GM19468 (cell line): ENCODE data around the gene CHCHD3.

ENCODE experiments used
- ATAC-seq: cut with Tn5 transposase; IDR thresholded peaks from one replicate; pipeline ENCODE4 v1.9.1; 2021; ENCODE audit warnings: mild to moderate bottlenecking, moderate library complexity, moderate number of reproducible peaks; ENCODE audit not compliant: unreplicated experiment; ENCODE audit errors: extremely low read depth

Gene CHCHD3

DNA sequence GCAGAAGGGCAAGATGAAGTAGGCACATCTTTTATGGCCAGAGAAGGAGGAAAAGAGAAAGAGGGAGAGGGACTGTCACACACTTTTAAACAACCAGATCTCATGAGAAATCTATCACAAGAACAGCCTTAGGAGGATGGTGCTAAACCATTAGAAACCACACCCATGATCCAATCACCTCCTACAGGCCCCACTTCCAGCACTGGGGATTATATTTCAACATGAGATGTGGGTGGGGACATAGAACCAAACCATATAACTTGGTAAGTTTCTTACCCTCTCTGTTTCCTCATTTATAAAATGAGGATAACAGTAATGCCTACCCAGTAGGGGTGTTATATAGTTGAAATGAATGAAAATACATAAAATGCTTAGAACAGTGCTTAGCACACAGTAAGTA, 66.0 kb downstream of the CHCHD3 start:
- ATAC-seq, result no peak

GRCh38 chr7:133011746-133012145, 70.1 kb downstream of the CHCHD3 start:
- no peak for ATAC-seq

DNA sequence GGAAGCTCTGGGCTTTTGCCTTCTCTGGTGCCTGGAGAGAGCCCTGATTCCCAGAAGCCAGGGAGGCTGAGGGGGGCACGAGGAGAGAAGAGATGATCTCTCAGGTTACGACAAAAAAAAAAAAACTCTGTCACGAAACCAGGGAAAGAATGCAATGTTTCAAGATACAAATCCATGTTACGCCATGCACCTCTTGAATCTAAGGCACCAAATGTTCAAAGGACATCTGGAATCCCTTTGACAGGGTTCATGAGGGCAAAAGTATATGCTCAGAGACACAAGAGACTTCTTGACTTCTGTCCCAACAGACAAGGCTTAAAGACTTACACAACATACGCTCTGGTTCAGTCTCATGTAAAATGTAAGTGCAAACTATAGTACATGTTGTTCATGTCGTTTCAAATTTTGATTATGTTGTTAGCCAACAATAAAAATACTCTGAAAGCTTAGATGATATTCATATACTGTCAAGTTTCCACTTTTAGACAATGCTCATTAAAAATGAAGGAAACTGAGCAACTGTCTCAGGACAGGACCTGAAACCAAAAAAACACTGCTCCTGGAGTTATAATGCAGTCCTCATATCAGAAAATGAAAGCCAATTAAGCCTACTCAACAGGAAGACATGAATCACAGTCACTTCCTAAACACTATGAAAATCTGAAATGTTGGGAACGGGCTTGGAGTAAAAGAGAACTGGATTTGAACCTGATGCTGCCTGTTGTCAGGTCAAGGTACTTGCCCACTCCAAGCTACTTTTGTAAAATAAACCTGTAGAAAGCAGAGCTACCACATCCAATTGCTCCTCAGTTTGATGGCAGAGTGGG, 72.3 kb downstream of the CHCHD3 start:
- ATAC-seq, result no peak

DNA sequence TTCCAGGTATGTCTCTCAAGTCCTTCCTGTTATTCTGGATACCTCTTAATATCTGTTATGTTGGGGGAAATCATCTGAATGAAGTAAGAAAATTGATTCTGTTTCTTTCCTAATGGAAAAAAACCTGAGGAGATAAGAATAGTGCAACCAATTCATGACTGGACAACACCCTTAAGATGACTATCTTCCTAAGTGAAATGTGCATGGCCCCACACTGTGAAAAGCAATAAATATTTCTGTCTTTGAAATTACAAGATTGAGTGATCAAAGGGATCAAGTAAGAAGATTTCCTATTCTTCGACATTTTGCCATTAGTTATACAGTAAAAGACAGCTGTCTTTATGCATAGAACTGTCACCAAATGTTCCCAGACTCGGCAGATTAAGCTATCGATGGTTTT, 73.9 kb downstream of the CHCHD3 start:
- no peak for ATAC-seq

GRCh38 chr7:133003052-133003910, 78.6 kb downstream of the CHCHD3 start:
- no peak for ATAC-seq

GRCh38 chr7:133001727-133002126, 80.2 kb downstream of the CHCHD3 start:
- no peak for ATAC-seq

- ATAC-seq, result no peak
These were observed 82.0 kb downstream of the CHCHD3 start for GRCh38 chr7:132999845-133000244.

DNA sequence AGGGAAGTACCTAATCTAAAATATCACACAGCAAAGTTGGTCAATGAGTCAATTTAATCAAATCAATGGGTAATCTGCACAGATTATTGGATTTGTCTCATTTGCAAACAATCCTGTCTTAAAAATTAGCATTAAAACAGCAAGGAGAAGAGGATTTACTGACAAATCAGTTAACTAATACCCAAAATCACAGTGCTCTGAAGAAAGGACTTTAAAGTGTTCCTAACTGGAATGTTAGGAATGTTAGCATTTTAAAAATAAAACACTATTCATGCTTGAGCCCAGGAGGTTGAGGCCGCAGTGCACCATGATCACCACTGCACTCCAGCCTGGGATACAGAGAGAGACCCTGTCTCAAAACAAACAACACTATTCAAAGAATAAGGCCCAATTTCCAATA, 83.1 kb downstream of the CHCHD3 start:
- ATAC-seq, result no peak

GRCh38 chr7:132997505-132997904, 84.4 kb downstream of the CHCHD3 start:
- no peak for ATAC-seq

DNA sequence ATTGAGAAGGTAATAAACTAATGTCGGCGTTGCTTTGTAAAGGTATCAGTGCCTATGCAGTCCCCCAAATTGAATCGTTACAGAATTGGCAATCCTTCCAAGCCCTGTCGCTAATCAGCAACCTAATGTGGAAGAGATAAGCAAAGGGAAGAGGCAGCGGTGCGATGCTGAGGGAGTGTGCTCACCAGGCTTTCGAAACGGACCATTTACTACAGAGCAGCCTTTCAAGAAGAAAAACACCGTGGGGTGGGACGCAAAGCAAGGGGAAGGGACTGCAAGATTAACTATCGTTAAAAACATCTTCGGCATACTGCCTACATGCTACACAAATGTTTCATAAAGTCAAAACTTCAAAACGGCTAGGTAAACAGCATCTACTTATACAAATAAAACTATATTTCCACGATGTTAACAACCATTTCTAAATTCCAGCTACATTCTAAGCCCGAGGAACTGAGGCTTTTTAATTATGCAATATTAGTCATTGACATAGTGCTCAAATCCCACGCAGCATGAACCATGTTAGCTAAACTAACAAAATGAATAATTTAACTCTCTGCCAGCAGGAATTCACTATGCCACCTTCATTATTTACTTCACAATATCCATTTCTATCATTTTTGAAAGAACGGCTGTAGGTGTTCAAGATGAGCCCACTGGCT, 85.2 kb downstream of the CHCHD3 start:
- no peak for ATAC-seq

DNA sequence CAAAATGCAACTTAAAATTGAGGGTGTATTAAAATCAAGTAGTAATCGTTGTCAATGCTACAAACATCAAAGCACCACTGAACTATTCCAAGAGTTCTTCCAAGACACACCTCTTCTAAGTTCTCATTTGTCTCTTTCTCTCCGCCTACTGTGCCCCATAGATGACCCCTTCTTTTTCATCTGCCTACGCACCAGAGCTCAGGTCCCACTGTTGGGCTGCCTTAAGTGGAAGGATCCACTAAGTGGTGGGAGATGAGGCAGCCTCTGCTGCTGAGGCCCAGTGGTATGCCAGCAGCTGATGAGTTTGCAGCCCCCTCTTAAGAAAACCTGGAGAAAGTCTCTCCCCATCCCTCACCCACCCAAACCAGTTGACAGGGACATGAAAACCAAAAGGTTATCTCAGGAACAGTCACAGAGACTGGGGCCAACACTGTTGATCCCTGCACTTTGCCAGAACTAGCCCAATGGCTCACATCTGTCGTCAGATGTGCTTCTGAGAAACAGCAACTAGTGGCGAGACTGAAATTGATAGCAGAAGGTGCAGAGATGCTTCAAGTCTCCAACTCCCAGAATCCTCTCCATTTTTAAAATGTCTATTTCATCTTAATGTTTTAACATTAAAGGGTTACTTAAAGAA, 88.4 kb downstream of the CHCHD3 start:
- no peak for ATAC-seq

- no peak for ATAC-seq
These were observed 90.0 kb downstream of the CHCHD3 start for GRCh38 chr7:132991615-132992587.

DNA sequence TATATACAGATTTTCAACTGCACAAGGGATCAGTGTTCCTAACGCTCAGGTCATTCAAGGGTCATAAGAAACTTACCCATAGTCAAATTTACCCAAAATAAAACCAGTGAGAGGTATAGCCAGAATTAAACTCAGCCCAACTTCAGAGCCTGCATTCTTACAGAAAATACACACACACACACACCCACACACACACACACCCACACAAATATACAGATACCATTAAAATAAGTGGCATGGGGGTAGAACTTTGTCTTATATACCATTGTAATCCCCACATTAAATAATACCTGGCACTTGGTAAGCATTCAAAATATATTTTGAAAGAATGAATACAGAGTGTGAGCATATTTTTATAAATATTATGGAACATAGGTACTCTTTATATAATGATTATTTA, 93.8 kb downstream of the CHCHD3 start:
- no peak for ATAC-seq

- no peak for ATAC-seq
These were observed 101.5 kb downstream of the CHCHD3 start for GRCh38 chr7:132980402-132980801.

DNA sequence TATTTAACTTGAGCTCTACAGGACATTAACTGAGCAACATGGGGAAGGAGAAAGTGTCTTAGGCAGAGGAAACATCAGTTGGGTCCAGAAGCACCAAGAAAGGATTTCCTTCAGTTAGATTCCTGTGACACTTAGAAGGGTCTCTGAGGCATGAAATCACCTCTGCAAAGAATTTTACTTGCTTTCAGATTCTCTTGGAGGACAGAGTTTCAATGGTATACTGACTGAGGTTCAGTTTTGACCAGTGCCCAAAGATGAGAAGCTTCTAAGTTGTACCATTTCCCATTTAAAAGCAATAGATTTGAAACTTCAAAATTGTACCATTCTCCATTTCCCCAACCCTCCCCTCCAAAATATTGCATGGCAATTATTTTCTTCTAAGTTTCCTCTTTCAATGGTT, 102.4 kb downstream of the CHCHD3 start:
- ATAC-seq, result no peak

DNA sequence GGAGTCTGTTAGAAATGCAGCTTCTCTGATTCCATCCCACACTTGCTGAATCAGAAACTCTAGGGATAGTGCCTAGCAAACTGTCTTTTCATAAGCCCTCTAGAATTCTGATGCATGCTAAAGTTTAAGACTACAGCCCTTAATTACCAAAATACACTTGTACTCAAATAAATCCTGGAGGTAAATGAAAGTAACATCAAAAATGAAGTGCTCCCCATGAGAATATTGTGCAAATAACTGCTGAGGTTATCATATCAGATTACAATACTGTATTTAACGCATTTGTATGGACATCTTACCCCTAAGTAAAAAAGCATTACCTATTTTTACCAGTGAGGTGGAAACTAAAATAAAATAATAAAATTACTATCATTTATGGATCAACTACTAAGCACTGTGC, 104.7 kb downstream of the CHCHD3 start:
- ATAC-seq, result no peak

DNA sequence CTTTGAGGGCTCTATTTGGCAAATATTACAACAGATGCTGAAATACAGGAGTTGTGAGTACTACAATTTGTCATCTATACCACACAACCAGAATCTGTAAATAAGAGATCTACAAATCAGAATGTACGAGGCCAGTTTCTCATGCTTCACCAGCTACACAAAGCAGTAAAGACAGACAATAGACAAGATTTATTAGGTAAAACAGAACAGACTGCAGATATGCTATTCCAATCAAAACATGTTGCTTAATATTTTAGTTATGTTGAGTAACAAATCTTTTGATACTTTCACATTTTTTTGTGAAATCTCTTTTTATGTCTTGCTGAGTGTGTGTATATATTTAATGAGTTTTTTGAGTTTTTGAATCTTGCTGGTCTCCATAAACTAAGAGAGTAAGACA, 109.1 kb downstream of the CHCHD3 start:
- no peak for ATAC-seq

- ATAC-seq, result no peak
These were observed 111.6 kb downstream of the CHCHD3 start for GRCh38 chr7:132970257-132970656.

GRCh38 chr7:132969520-132969919, 112.4 kb downstream of the CHCHD3 start:
- ATAC-seq, result no peak
